Pancreas (tissue), 10 donors: ENCODE results near the gene FBXL15. TPM values are rescaled to one million over a fixed set of nuclear protein-coding genes. Genes with fewer than 3 reads are reported as not detected.

Experiments
- ATAC-seq, 4 donors: fragments of 200-7000 bp; cut with Tn5 transposase; one replicate each; pipeline versions ENCODE4 v1.8.0 to v1.9.1; 2020; ENCODE audit warnings: mild to moderate bottlenecking in 4 of 4, moderate library complexity in 4 of 4
- DNase-seq, 6 donors: peaks; one replicate each; pipeline ENCODE4 v3.0.0-alpha.2; 2020
- FAIRE-seq: peaks from 2 replicates; lab custom pipeline; 2012; peaks lifted over from hg19 to GRCh38; lab: Jason Lieb, UNC
- H3K27ac ChIP-seq, 4 donors: fragments of 200-600 bp; sonication (generic); 1 replicate in 3 of 4; 2 replicates in 1 of 4; pipeline versions ENCODE4 v1.5.0 to v1.8.0; 2020
- H3K27me3 ChIP-seq, 4 donors: fragments of 200-600 bp; one replicate each; pipeline ENCODE4 v1.8.0; 2021
- H3K36me3 ChIP-seq, 3 donors: fragments of 200-600 bp; sonication (generic) in 1 of 3; one replicate each; pipeline versions ENCODE4 v1.5.0 to v1.8.0; 2020 to 2021
- H3K4me1 ChIP-seq, 3 donors: fragments of 200-600 bp; one replicate each; pipeline ENCODE4 v1.8.0; 2021
- H3K4me3 ChIP-seq, 4 donors: fragments of 200-600 bp; sonication (generic) in 2 of 4; one replicate each; pipeline versions ENCODE4 v1.5.0 to v1.8.0; 2020 to 2021
- H3K9me3 ChIP-seq, 4 donors: fragments of 200-600 bp; one replicate each; pipeline ENCODE4 v1.8.0; 2021
- CTCF ChIP-seq, 4 donors: fragments of 200-600 bp; sonication (generic) in 3 of 4; IDR thresholded peaks; one replicate each; pipeline versions ENCODE4 v1.5.0 to v1.8.0; 2021; ENCODE audit warnings: antibody characterized with exemption in 4 of 4
- WGBS, 2 donors: extraction: QIAGEN DNeasy Blood & Tissue Kit; methylation state at CpG; one replicate each; pipeline ENCODE4 v1.1.7; 2013; 5-methylcytosine and 5-hydroxymethylcytosine counted together
- intact Hi-C, 3 donors: fragments of 100-400 bp; cut with DNase I; formaldehyde crosslinking; loops; one replicate each; pipeline versions ENCODE4 v1.11.1 to v1.14.2; 2022
- polyA plus RNA-seq, 2 donors: library from polyadenylated mRNA; stranded (reverse); fragments of 200-250 nt; gene quantifications; one replicate each; pipeline ENCODE4 v1.2.3, GENCODE V29; 2013
- total RNA-seq, 6 donors: library from RNA; stranded (reverse); fragmentation: NEBNext Ultra II Directional in 4 of 6; extraction: Animal tissue kit (Norgen Biotek cat#: 25700) in 4 of 6; gene quantifications; one replicate each; pipeline versions ENCODE4 v1.2.1 to v1.2.4, GENCODE V29; 2021 to 2023
- donor health status: healthy with polysubstance abuse.
- donor health status: DM: no; HTN: no; CAD: no; lungs with moderate emphysema.
- donor health status: DM: no; HTN: no; CAD: no.
- donor health status: control.
- donor health status: control.
- donor health status: Bipolar disorder and iron deficiency.
- donor health status: DM: yes; HTN: yes; CAD: no.
- donor health status: DM: no; HTN: no; CAD: no.
- donor health status: DM: no; HTN: no; CAD: no.
- donor health status: DM: yes; HTN: yes; CAD: no.

The FBXL15 gene
- total and polyA plus RNA-seq, 8 donors, result 10.0 to 24.2 (median 11.1) TPM

DNA sequence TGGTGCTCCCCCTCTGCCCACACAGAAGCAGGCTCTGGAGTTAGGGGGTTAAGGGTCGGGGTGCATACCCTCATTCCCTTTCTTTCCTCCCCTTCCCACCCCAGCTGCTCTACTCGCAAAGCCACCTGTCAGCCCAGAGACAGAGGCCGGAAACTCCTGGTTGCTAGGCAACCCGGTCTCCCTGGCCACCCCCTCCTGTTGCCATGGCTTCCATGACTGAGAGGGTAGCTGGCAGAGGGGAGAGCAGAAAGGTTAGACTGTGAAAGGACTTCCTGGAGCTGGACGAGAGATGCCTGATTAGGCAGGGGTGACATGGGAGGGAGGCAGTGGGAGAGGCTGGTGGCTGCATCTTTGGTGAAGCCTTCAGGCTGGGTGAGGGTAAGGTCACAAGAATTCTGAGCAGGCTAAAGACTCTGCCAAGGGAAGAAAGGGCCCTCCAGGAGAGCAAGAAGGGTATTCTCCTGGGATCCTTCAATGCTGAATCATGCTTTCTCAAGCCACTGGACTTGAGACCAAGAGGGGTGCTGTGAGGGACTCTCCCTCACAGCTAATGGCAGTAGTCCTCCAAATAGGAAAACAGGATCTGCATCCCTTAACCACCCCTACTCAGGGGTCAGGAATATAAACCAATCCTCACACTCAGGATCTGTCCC is 7.5 kb upstream of the FBXL15 start:
- no peak for FAIRE-seq
- no peaks in the 10 kb centered on the region for H3K4me1 ChIP-seq
- peak in 2 of 6 donors; percentile 6 to 40 for DNase-seq
- no peaks in the 10 kb centered on the region for H3K9me3 ChIP-seq
- no peak overlapping the region for H3K4me3 ChIP-seq
- peak in 2 of 4 donors; percentile 33 to 42 for ATAC-seq
- intact Hi-C loops, result no loop called here
- H3K27me3 ChIP-seq, result peaks cover 0 to 27% (median 2%) of the 10 kb centered on the region in 4 donors
- WGBS, 2 donors, result 11% methylated on average over 5 of the region's 5 CpGs
- no peak overlapping the region for H3K27ac ChIP-seq
- H3K36me3 ChIP-seq, result no peaks in the 10 kb centered on the region
- TF ChIP-seq CTCF (IDR thresholded peaks at IDR 0.05), result no peak

GRCh38 chr10:102413806-102414561 is 6.7 kb upstream of the FBXL15 start:
- ATAC-seq (no peak), DNase-seq (peak in 2 of 6 donors; percentile 16 to 52), FAIRE-seq (no peak)
- H3K4me3 ChIP-seq, result no peak overlapping the region
- H3K36me3 ChIP-seq, result no peaks in the 10 kb centered on the region
- intact Hi-C loops, result no loop called here
- H3K27me3 ChIP-seq, result peaks cover 0 to 21% (median 2%) of the 10 kb centered on the region in 4 donors
- TF ChIP-seq CTCF (IDR thresholded peaks at IDR 0.05), result no peak
- 59 to 73% methylated on average over 16 of the region's 16 CpGs for WGBS, 2 donors
- H3K27ac ChIP-seq, result no peak overlapping the region
- no peaks in the 10 kb centered on the region for H3K9me3 ChIP-seq
- H3K4me1 ChIP-seq, result peaks cover 0 to under 1% (median 0%) of the 10 kb centered on the region in 3 donors

DNA sequence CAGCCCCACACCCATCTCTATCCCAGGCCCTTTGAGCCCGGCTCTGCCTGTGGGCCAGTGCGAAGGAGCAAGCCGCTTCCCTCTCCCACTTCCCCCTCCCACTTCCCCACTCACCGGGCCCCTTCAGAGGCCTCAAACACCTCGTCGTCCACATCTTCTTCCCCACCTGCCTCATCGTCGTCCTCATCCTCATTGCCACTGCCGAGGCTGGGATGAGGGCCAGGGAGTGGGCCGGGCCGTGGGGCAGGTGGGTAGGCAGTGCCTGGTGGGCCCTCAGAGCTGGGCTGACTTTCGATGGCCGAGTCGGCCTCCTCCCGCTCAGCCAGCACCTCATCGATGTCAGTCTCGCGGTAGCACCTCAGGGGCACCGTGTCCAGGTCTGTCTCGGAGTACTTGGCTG is 5.9 kb upstream of the FBXL15 start:
- ATAC-seq, result no peak
- H3K36me3 ChIP-seq, result no peaks in the 10 kb centered on the region
- DNase-seq, result peak in 1 of 6 donors; percentile 70
- intact Hi-C loops, result no loop called here
- H3K27me3 ChIP-seq, result peaks cover 0 to 21% (median 2%) of the 10 kb centered on the region in 4 donors
- peaks cover 0 to 7% (median 0%) of the 10 kb centered on the region in 3 donors for H3K4me1 ChIP-seq
- 35 to 36% methylated on average over 15 to 20 of the region's 20 CpGs for whole genome bisulfite sequencing, 2 donors
- H3K27ac ChIP-seq, result no peak overlapping the region
- no peaks in the 10 kb centered on the region for H3K9me3 ChIP-seq
- no peak for TF ChIP-seq CTCF (IDR thresholded peaks at IDR 0.05)
- H3K4me3 ChIP-seq, result no peak overlapping the region
- no peak for FAIRE-seq

DNA sequence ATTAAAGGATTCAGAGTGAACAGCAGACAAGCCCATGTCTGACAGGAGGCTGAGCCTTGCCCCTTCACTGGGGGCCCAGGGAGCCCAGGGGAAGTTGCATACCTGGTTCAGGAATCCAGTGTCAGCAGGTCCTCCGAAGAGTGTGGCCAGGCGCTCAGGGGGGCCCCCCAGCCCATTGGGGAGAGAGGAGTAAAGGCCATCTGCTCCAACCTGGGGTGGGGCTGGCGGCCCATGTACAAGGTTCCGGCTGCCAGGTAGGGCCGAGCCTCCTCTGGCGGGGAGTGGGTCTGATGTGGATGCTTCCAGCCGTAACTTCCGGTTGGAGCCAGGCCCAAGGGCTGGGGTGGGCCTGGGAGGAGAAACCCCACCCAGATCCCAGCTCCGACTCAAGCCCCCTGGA is 4.4 kb upstream of the FBXL15 start:
- H3K27me3 ChIP-seq, result peaks cover 0 to 14% (median 0%) of the 10 kb centered on the region in 4 donors

More for the DNA sequence above, 4.4 kb upstream of the FBXL15 start:
- FAIRE-seq (no peak), DNase-seq (peak in 1 of 6 donors; percentile 61), ATAC-seq (no peak)
- H3K9me3 ChIP-seq, result no peaks in the 10 kb centered on the region
- no peak for TF ChIP-seq CTCF (IDR thresholded peaks at IDR 0.05)
- H3K4me3 ChIP-seq, result no peak overlapping the region
- no peaks in the 10 kb centered on the region for H3K36me3 ChIP-seq
- peaks cover 0 to 13% (median 0%) of the 10 kb centered on the region in 3 donors for H3K4me1 ChIP-seq
- intact Hi-C loops, result no loop called here
- H3K27ac ChIP-seq, result no peak overlapping the region
- 67 to 70% methylated on average over 9 of the region's 9 CpGs for WGBS, 2 donors
